ENCODE results near the gene CILP. TPM values are rescaled to one million over a fixed set of nuclear protein-coding genes. Genes with fewer than 3 reads are reported as not detected.

The CILP gene
- total RNA-seq, 1 experiment from 2014 or later, result not detected

DNA sequence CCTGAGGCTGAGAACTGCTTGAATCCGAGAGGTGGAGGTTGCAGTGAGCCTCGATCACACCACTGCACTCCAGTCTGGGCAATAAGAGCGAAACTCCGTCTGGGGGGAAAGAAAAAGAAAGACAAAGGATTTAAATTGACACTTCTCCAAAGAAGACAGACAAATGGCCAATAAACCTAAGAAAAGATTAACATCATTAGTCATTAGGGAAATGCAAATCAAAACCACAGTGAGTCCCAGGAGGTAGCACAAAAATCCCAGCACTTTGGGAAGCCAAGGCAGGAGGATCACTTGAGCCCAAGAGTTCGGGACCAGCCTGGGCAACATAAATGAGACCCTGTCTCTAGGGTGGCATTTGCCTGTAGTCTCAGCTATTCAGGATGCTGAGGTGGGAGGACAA lies 38.7 kb downstream of the CILP start:
- ChIA-PET POLR2A (no interaction called here), RAD21 (ENCODE audit: low non-redundant PET in 1 of 2, low total read pairs in 2 of 2, uncharacterized antibody in 2 of 2, unreplicated experiment in 2 of 2) (no interaction called here), CTCF (no interaction called here)
- Histone ChIP-seq H3K36me3 (ENCODE audit: control insufficient read depth in 1 of 2, insufficient read depth in 2 of 2, low read length in 2 of 2) (peaks cover 15 to 23% of the 10 kb centered on the region in 2 experiments), H3K9ac (ENCODE audit: low read length) (no peak overlapping the region), H3K4me1 (ENCODE audit: control insufficient read depth in 1 of 2, insufficient read depth in 2 of 2, low read length in 2 of 2) (no peaks in the 10 kb centered on the region), H3K9me2 (ENCODE audit: insufficient read depth) (no peaks in the 10 kb centered on the region), H4K20me1 (ENCODE audit: insufficient read depth) (no peaks in the 10 kb centered on the region), H3K79me2 (ENCODE audit: insufficient read depth, low read length) (peaks cover 26% of the 10 kb centered on the region; the same call in 1 of the 2 replicates), H2AFZ (ENCODE audit: low read depth, low read length, poor library complexity, severe bottlenecking) (no peak overlapping the region), H3K27ac (ENCODE audit: low read depth, low read length) (no peak overlapping the region), H3K9me3 (ENCODE audit: control insufficient read depth in 1 of 2, insufficient read depth in 1 of 2, low read depth in 1 of 2, low read length in 2 of 2) (no peaks in the 10 kb centered on the region), H3K4me2 (ENCODE audit: low read length) (no peak overlapping the region), H3K27me3 (ENCODE audit: insufficient read depth, low read length) (no peaks in the 10 kb centered on the region), H3K4me3 (replicated peaks in 1 of 2; ENCODE audit: low read depth in 1 of 2, low read length in 2 of 2) (no peak overlapping the region)
- no TSS peak for BruUV-seq (replicated peaks)
- DNase-seq (ENCODE audit: low read depth, low spot score) (no peak), ATAC-seq (no peak)
- intact Hi-C loops (cut with micrococcal nuclease), result no loop called here
- no peak for TF ChIP-seq SIN3A (IDR thresholded peaks at IDR 0.05; ENCODE audit: low read depth)
- no peak for TF ChIP-seq ZNF274 (IDR thresholded peaks at IDR 0.05; ENCODE audit: low read depth, low read length)
- TF ChIP-seq YY1 (IDR thresholded peaks at IDR 0.05; ENCODE audit: extremely low read depth, insufficient replicate concordance, low read depth, low read length), result no peak
- TF ChIP-seq, protein P1, sequence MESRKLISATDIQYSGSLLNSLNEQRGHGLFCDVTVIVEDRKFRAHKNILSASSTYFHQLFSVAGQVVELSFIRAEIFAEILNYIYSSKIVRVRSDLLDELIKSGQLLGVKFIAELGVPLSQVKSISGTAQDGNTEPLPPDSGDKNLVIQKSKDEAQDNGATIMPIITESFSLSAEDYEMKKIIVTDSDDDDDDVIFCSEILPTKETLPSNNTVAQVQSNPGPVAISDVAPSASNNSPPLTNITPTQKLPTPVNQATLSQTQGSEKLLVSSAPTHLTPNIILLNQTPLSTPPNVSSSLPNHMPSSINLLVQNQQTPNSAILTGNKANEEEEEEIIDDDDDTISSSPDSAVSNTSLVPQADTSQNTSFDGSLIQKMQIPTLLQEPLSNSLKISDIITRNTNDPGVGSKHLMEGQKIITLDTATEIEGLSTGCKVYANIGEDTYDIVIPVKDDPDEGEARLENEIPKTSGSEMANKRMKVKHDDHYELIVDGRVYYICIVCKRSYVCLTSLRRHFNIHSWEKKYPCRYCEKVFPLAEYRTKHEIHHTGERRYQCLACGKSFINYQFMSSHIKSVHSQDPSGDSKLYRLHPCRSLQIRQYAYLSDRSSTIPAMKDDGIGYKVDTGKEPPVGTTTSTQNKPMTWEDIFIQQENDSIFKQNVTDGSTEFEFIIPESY (IDR thresholded peaks at IDR 0.05; ENCODE audit: extremely low read depth, insufficient replicate concordance, low read length), result no peak
- TF ChIP-seq, protein P2, sequence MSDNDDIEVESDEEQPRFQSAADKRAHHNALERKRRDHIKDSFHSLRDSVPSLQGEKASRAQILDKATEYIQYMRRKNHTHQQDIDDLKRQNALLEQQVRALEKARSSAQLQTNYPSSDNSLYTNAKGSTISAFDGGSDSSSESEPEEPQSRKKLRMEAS (IDR thresholded peaks at IDR 0.05), result no peak
- TF ChIP-seq SRF (IDR thresholded peaks at IDR 0.05; ENCODE audit: low read depth), result no peak
- TF ChIP-seq, protein P3, sequence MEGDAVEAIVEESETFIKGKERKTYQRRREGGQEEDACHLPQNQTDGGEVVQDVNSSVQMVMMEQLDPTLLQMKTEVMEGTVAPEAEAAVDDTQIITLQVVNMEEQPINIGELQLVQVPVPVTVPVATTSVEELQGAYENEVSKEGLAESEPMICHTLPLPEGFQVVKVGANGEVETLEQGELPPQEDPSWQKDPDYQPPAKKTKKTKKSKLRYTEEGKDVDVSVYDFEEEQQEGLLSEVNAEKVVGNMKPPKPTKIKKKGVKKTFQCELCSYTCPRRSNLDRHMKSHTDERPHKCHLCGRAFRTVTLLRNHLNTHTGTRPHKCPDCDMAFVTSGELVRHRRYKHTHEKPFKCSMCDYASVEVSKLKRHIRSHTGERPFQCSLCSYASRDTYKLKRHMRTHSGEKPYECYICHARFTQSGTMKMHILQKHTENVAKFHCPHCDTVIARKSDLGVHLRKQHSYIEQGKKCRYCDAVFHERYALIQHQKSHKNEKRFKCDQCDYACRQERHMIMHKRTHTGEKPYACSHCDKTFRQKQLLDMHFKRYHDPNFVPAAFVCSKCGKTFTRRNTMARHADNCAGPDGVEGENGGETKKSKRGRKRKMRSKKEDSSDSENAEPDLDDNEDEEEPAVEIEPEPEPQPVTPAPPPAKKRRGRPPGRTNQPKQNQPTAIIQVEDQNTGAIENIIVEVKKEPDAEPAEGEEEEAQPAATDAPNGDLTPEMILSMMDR (IDR thresholded peaks at IDR 0.05 in 2 of 3, conservative IDR thresholded peaks at IDR 0.05 in 1 of 3; ENCODE audit: borderline replicate concordance in 1 of 3, insufficient read depth in 1 of 3, low read depth in 2 of 3, low read length in 2 of 3), result no peak
- no peak for TF ChIP-seq EZH2phosphoT487 (IDR thresholded peaks at IDR 0.05; ENCODE audit: borderline replicate concordance)
